ENCODE measurements around the gene CFDP1. TPM values are rescaled to one million over a fixed set of nuclear protein-coding genes. Genes with fewer than 3 reads are reported as not detected.

CFDP1 gene
- total and polyA plus RNA-seq, 2 of the 13 experiments (the other 11 are each of a cell fraction or from before 2014, with no cell fraction given) = 78.6 to 153 TPM

DNA sequence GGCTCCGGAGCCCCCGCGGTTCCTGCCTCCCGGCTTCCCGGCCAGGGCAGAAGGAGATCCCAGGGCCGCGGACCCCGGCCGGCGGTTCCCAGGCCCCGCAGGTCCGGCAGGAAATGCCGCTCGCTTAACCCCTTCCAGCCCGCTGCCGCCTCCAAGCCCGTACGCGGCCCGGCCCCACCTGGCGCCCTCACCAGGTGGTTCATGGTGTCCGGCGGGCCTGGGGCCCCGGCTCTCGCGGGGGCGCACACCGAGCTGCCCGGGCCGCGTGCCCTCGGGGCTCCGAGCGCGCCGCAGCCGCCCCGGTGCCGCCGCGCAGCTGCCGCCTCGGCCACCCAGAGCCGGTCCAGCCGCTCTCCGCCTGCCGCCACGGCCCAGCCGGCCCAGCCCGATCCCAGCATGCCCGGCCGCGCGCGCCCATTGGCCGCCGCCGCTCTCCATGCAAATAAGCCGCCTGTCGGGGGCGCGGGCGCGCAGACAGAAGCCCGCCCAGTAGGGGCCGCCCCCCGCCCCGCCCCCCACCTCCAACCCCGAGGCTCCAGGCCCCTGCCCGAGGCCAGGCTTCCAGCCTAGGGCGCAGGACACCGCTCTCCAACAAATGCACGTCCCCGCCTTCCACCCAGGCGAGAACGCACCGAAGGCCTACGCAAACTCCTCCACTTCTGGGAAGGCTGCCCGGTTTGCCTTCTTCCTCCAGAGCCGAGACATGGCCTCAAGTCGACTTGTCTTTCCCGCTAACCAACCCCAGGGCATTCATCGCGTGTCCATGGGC lies 181.8 kb downstream of the CFDP1 start, which contains the start of gene BCAR1 (continued):
- TF ChIP-seq, protein P1, sequence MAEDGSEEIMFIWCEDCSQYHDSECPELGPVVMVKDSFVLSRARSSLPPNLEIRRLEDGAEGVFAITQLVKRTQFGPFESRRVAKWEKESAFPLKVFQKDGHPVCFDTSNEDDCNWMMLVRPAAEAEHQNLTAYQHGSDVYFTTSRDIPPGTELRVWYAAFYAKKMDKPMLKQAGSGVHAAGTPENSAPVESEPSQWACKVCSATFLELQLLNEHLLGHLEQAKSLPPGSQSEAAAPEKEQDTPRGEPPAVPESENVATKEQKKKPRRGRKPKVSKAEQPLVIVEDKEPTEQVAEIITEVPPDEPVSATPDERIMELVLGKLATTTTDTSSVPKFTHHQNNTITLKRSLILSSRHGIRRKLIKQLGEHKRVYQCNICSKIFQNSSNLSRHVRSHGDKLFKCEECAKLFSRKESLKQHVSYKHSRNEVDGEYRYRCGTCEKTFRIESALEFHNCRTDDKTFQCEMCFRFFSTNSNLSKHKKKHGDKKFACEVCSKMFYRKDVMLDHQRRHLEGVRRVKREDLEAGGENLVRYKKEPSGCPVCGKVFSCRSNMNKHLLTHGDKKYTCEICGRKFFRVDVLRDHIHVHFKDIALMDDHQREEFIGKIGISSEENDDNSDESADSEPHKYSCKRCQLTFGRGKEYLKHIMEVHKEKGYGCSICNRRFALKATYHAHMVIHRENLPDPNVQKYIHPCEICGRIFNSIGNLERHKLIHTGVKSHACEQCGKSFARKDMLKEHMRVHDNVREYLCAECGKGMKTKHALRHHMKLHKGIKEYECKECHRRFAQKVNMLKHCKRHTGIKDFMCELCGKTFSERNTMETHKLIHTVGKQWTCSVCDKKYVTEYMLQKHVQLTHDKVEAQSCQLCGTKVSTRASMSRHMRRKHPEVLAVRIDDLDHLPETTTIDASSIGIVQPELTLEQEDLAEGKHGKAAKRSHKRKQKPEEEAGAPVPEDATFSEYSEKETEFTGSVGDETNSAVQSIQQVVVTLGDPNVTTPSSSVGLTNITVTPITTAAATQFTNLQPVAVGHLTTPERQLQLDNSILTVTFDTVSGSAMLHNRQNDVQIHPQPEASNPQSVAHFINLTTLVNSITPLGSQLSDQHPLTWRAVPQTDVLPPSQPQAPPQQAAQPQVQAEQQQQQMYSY (CRISPR knock-in tag; IDR thresholded peaks at IDR 0.05) = 0 out of 2 replicates have a peak, but pooled peaks have one; percentile 13
- peak; percentile 72; the same call in 1 of the 2 replicates for TF ChIP-seq ZNF143 (CRISPR knock-in tag; IDR thresholded peaks at IDR 0.05)
- TF ChIP-seq ZNF253 (CRISPR knock-in tag; IDR thresholded peaks at IDR 0.05; ENCODE audit: borderline replicate concordance) = no peak
- TF ChIP-seq HNRNPLL (IDR thresholded peaks at IDR 0.05; ENCODE audit: low read depth, low read length, poor library complexity, severe bottlenecking) = peak; percentile 59
- TF ChIP-seq MZF1 (CRISPR knock-in tag; IDR thresholded peaks at IDR 0.05; ENCODE audit: borderline replicate concordance) = no peak
- TF ChIP-seq, protein P2, sequence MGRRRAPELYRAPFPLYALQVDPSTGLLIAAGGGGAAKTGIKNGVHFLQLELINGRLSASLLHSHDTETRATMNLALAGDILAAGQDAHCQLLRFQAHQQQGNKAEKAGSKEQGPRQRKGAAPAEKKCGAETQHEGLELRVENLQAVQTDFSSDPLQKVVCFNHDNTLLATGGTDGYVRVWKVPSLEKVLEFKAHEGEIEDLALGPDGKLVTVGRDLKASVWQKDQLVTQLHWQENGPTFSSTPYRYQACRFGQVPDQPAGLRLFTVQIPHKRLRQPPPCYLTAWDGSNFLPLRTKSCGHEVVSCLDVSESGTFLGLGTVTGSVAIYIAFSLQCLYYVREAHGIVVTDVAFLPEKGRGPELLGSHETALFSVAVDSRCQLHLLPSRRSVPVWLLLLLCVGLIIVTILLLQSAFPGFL (CRISPR knock-in tag; IDR thresholded peaks at IDR 0.05) = 0 out of 2 replicates have a peak, but pooled peaks have one; percentile 24
- TF ChIP-seq SMAD1 (CRISPR knock-in tag; IDR thresholded peaks at IDR 0.05; ENCODE audit: borderline replicate concordance, low read depth) = 0 out of 2 replicates have a peak, but pooled peaks have one; percentile 46
- 0 out of 2 replicates have a peak, but pooled peaks have one; percentile 0 for TF ChIP-seq MIXL1 (CRISPR knock-in tag; IDR thresholded peaks at IDR 0.05)
- peak; percentile 25 for TF ChIP-seq TEAD3 (CRISPR knock-in tag; optimal IDR thresholded peaks at IDR 0.05; ENCODE audit: borderline replicate concordance)
- TF ChIP-seq BCL3 (CRISPR knock-in tag; IDR thresholded peaks at IDR 0.05) = peak; percentile 28; the same call in 1 of the 2 replicates
- peak; percentile 4; the same call in 1 of the 2 replicates for TF ChIP-seq ELF3 (CRISPR knock-in tag; IDR thresholded peaks at IDR 0.05)
- peak; percentile 31; the same call in 1 of the 2 replicates for TF ChIP-seq ZSCAN21 (CRISPR knock-in tag; IDR thresholded peaks at IDR 0.05; ENCODE audit: borderline replicate concordance)
- TF ChIP-seq POLR2AphosphoS5 (IDR thresholded peaks at IDR 0.05; ENCODE audit: low read depth, low read length) = peak; percentile 46; the same call in 1 of the 2 replicates
- no peak for TF ChIP-seq ZNF567 (CRISPR knock-in tag; IDR thresholded peaks at IDR 0.05; ENCODE audit: borderline replicate concordance)
- TF ChIP-seq ZNF784 (CRISPR knock-in tag; IDR thresholded peaks at IDR 0.05; ENCODE audit: borderline replicate concordance) = peak; percentile 23; the same call in 1 of the 2 replicates
- TF ChIP-seq RBFOX2 (IDR thresholded peaks at IDR 0.05; ENCODE audit: low read depth, low read length) = peak; percentile 85
- no peak for TF ChIP-seq ATRX (CRISPR knock-in tag; IDR thresholded peaks at IDR 0.05; ENCODE audit: borderline replicate concordance)
- peak; percentile 26; the same call in 1 of the 2 replicates for TF ChIP-seq ETV5 (CRISPR knock-in tag; IDR thresholded peaks at IDR 0.05; ENCODE audit: borderline replicate concordance)
- peak; percentile 42 for TF ChIP-seq SAP130 (CRISPR knock-in tag; IDR thresholded peaks at IDR 0.05; ENCODE audit: low read depth)
- TF ChIP-seq ZNF205 (CRISPR knock-in tag; IDR thresholded peaks at IDR 0.05) = 0 out of 2 replicates have a peak, but pooled peaks have one; percentile 52
- TF ChIP-seq ZC3H4 (CRISPR knock-in tag; IDR thresholded peaks at IDR 0.05; ENCODE audit: borderline replicate concordance) = peak; percentile 60; the same call in 1 of the 2 replicates
- TF ChIP-seq KLF6 (CRISPR knock-in tag; IDR thresholded peaks at IDR 0.05) = peak; percentile 1; the same call in 1 of the 2 replicates
- peak; percentile 45 for TF ChIP-seq ASH2L (IDR thresholded peaks at IDR 0.05; ENCODE audit: insufficient read length, low read depth, low read length)

Data from HepG2 (cell line).